DMS 273 (cell line): Measurements from ENCODE around the gene KRTAP5-6.
"Not testable (repeated sequence)": the region's sequence is repeated elsewhere in the genome, so short reads cannot be mapped to it uniquely, and the experiment has no call there.

Experiments
- DNase-seq: peaks from one replicate; lab custom pipeline; 2025; ENCODE audit not compliant: unreplicated experiment; lab: John Stamatoyannopoulos, UW

KRTAP5-6 gene

DNA sequence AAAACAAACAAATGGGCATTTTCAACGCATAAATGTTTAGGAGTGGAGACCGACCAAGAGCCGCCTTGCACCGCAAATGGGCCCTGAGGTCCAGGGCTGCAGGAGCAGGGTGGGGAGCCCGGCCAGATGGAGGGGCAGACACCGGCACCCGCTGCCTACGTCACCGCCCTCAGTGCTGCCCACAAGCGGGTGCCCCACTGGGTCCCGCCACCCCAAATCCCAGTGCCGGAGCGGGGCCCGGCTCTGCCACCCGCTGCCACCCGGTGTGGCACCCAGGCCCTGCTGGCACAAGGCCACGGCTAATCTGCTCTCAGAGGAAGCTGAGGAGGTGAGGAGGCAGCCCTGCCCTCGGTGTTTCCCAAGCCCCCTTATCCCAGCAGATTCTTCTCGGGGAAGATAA is 13.8 kb upstream of the KRTAP5-6 start:
- not testable (repeated sequence) for DNase-seq

DNA sequence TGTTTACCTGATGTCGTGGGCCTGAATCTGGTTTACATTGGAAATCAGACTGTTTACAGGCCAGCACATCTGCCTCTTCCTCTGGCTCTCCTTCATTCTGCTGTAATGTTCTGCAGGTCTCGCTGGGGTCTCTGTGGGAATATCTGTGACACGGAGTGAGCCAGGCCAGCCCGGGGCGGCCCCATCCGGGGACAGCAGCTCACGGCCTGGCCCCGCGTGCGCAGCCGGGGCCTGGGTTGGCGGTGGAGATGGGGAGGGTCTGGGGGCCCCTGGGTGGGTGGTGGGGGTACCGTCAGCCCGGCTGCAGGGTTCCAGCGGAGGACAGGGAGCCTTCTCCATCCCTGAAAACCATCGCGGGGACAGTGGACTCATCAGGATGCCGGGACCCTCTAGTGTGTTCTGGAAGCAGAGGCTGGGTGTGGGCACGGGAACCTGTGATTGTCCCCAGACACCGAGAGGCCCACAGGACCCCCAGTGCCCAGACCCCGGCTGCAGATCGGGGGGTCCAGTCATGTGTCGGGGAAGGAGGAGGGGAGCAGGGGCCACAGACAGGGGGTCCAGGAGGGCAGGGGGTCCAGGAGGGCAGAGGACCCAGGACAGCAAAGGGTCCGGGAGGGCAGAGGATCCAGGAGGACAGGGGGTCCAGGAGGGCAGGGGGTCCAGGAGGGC is 13.0 kb upstream of the KRTAP5-6 start:
- not testable (repeated sequence) for DNase-seq

DNA sequence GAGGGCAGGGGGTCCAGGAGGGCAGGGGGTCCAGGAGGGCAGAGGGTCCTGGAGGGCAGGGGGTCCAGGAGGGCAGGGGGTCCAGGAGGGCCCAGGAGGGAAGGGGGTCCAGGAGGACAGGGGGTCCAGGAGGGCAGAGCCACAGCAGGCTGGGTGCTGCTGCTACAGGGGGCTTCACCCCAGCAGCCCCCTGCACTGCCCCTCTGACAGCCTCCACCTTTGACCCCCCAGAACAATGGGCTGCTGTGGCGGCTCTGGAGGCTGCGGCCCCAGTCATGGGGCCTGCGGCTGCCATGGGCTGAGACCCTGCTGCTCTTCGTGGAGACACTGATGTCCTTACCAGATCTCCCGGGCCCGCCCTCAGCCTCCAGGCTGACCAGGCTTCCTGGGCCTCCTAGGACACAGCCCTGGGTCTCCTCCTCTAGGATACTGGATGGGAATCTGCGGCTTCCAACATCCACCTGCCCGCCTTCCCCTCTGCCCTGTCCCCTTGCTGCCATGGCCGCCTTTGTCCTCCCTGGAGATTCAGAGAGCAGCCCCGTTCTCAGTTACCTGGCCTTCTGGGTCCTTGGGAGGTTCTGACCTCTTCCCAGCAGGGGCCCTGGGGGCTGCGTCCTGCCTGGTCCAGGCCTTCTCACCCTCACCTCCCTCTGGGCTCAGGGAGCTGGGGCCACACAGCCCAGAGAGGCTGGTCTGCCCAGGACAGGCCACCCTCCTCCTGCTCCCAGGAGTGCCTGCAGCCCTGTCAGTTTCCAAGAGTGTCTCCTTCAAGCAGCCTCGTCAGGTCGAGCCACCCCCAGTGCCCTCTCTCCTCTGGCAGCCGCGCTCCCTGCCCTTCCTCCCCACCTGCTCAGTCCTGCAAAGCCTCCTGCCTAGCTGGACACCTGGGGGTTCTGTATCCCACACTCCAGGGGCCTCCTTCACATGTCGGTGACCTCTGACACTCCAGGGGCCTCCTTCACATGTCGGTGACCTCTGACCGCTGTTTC is 11.8 kb upstream of the KRTAP5-6 start:
- DNase-seq = not testable (repeated sequence)

DNA sequence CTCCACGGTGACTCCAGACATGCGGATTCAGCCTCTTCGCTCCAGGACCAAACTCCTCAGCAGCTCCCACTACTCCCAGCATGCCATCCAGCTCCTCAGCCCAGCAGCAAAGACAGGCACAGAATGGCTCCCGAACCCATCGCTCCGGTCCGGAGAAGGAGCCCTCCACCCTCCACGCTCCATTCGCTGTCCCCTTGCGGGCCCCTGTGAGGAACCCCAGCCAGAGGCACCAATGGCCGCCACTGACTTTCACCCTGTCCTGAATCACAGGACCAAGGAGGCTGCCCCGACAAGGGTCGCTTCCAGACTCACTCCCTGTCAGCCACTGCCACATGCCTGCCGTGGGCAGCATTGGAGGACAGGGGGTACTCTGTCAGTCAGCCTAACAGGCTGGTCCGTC is 10.8 kb upstream of the KRTAP5-6 start:
- not testable (repeated sequence) for DNase-seq

DNA sequence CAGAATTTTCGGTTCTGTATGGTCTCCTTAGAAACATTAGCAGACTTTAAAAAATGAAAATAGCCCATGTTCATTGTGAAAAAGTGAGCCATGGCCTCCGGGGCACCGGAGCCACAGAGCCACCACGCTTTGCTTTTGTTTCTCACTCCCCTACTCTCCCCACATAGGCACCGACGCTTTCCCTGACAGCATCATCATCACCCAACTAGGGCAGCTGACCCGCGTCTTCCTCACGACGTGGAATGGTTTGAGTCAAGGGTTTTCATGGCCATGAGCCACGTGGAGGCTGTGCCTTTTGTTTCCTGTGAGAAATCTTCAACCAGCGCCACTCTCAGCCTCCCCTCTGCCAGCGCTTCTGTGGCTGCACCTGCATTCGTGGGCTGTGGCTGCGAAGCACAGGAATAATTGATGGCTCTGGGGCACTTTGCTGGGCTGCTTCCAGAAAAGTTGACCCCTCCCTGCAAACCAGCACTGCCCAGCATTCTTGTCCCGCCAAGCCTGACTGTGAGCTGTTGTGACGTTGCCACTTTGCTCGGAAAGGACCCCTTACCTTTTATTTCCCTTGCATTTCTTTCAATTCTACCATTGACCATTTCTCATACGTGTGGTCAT is 8.6 kb upstream of the KRTAP5-6 start:
- not testable (repeated sequence) for DNase-seq

DNA sequence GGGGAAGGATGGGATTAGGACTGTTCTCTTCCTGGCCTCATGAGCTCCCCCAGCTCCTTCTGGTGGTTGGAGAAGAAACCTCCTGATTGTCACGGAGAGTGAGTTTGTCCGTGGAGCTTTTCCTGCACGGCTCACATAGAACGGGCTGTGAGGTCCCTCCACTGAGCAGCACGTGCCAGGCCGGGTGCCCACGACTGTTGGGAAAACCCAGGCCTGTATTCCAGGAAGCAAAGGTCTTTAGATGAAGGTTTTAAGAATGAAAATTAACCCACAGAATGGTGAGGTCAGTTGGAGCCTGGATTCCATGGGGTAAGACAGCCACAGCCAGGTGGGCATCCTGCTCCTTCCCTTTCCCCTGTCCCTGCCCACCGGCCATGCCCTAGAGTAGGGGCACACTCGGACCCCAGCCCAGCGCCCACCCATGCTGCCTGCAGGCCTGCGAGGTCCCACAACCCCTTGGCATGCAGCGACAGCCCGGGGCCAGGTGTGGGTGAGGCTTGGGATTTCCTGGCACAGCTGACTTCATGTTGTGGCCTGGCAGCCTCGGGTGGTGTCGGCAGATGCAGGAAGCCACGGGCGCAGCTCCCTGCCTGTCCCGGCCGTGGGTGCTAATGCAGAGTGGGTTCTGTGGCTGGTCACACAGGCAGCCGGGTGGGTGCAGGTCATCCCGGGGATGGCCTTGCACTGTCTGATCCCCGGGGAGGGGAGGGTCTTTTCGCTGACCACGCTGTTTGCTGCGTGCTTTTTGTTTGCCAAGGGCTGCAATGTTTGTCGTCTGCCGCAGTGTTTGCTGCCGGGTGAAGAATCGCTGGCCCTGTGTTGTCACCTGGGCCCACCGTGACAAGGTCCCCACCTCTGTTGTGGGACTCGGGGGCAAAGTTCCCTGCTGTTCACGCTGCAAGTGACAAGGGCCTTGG is 7.5 kb upstream of the KRTAP5-6 start:
- not testable (repeated sequence) for DNase-seq

DNA sequence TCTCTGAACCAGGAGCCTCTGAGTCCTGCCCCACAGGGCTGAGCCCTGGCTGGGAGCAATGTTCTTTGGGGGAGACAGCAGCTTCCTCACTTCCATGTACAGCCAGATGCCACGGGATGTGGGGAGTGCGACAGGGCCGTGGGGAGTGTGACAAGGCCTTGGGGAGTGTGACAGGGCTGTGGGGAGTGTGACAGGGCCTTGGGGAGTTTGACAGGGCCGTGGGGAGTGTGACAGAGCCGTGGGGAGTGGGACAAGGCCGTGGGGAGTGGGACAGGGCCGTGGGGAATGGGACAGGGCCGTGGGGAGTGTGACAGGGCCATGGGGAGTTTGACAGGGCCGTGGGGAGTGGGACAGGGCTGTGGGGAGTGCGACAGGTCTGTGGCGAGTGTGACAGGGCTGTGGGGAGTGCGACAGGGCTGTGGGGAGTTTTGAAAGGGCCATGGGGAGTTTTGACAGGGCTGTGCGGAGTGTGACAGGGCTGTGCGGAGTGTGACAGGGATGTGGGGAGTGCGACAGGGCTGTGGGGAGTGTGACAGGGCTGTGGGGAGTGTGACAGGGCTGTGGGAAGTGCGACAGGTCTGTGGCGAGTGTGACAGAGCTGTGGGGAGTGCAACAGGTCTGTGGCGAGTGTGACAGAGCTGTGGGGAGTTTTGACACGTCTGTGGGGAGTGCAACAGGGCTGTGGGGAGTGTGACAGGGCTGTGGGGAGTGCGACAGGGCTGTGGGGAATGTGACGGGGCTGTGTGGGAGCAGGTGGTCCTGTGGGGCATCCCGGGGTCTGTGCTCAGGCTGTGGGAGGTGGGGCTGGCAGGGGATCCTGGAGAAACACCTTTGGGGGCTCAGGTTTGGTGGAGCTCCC is 6.6 kb upstream of the KRTAP5-6 start:
- no peak for DNase-seq

DNA sequence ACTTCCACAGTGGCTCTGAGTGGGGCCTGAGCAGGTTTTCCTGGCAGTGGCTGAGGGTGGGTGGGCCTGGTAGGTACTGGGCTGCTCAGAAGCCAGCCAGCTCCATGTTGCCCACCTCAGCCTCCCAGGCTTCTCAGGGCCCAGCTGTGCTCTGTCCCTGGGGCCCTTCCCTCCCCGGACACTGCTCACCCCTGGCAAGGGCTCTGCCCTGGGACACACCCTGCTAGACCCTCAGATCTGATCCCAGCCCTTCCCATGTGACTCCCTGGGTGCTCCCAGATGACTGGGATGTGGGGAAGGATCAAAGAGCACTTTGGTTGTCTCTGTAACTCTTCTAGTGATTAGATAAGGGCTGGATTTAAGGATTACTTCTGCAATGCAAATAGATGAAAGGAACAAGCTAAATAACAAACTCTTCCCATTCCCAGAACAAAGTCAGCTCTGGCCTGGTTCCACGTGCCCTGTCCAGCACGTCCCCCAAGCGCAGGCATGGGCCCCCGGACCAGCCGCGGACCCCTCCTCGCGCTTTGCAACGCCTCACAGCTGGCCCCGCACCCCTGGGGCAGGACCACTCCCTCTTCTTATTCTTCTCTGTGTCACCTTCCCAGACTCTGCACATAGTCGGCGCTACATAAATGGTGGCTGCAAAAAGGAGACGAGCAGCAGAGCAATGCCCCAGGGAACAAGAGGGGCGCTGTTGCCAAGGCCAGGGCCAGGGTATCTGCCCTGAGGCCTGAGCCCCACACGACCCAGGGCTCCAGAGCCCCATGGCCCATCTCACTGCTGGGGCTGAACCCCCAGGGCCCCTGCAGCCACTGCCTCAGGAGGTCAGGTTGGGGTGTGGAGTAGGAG is 5.7 kb upstream of the KRTAP5-6 start:
- DNase-seq = no peak

DNA sequence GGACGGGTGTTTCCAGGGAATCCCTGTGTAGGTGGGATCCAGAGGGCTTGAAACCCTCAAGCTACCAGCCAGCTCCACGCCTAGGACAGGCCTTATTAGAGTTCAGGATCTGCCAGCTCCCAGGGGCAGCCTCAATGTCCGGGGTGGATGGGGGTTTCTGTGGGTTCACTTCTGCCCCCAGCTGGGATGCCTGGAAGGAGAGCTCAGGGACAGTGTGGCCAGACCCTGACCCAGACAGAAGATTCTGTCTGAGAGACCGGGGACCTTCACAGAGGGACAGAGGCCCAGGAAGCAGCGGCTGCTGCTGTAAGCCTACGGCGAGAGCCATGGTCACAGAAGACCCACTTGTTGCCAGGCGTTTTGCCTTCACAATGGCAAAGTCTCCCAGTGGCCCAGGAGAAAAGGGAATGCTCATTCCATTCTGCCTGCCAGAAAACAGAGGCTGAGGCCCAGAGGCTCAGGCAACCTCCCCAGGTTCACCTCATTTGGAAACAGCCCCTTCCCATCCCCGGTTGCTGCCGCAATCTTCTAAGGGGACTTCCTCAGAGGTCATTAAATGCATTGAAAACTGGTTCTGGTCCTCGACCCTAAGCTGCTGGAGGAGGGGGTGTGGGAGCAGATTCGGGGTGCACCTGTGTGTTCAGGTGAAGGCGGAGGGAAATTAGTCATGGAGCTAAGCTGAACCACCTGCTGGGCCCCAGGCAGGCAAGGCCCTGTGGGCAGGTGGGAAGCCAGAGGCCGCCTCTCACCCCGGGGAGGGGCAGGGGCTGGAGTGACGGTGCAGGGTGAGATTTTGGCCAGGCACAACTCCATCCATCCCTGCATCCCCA is 4.9 kb upstream of the KRTAP5-6 start:
- no peak for DNase-seq

DNA sequence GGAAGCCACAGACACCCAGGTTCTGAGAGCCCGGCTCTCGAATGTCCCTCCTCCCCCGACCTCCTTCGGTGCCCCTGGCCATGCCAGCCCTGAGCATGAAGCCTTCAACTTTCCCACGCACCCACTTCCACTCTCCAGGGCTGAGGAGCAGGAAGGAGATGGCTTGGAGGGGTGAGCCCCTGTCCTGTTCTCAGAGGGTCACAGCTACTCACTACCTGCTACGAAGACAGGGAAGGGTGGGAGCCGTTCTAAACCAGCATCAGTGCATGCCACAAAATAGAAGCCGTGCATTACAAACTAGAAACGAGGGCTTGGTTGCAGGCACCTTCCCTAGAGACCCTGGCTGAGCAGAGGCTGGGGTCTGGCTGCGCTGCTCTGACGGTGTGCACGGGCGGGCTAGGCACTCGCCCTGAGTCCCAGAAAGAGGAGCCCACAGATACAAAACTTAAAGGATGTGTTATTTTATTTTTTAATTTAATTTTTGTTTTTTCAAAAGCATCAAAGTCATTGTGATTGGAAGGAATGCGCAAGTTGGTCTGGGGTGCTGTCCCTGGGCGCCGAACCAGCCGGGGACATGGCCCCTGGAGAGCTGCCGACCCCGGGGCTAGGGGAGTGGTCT is 4.2 kb upstream of the KRTAP5-6 start:
- DNase-seq = no peak

DNA sequence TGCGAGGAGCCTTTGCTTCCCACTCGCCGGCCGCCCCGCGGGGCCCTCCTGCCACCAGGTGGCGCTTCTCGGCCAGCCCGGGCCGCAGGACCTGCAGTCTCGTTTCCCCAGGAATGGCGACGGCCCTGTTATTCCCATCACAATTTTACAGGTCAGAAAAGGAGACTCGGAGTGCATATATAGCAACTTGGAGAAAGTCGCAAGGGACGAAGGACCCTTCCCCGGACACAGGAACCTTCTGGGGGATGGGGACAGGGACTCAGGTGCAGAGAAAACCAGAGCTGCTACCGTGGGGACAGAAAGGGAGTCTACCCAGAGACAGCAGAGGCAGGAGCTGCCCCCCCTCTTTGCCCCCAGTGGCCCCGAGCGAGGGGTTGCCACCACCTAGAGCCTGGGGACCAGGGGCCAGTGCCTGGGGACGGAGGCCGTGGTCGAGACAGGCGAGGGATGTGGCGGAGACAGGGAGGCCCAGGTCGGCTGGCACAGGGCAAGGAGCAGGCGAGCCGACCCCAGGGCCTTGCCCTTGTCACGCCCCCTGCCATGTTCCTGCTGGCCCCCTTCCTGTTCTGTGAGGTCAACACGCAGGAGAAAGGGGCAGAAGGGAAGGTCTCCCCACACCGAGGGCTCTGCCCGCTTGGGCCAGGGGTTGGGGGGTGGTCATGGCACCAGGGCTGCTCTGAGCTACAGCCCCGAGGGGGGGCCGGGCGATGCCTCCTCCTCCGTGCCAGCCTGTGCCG is 3.5 kb upstream of the KRTAP5-6 start:
- peak; percentile 79 for DNase-seq

DNA sequence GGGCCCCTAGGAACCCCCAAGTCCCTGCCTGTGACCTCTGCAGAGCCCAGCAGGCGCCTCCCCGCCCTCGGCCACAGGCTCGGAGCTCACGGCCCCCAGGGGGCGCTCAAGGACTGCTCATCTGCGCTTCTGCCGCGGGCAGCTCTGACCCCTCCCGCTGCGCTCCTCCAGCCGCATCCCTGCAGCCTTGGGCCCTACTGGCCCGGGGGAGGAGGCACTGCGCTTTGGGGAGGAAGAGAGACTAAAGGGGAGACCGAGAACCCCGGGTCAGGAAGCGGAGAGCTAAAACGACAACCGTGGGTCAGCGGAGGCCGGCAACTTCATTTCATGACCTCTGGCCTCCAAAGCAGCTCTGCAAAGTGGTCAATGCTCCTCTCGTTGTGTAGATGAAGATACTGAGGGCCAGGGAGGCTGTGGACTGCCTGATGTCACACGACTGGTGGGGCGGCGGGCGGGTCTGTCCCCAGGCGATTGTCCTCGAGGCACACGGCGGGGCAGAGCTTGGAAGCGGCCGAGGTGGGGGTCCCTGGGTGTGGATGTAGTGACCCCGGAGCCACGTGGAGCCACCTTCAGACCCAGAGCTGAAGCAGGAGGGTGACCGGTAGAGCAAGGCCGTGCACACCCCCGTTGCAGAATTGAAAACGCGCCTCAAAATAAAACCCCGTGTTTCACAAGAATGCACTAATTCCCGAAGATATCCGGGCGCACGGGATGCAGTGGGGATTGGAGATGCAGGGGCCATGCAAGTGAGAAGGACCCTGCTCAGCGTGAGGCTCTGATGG is 2.7 kb upstream of the KRTAP5-6 start:
- peak; percentile 86 for DNase-seq

DNA sequence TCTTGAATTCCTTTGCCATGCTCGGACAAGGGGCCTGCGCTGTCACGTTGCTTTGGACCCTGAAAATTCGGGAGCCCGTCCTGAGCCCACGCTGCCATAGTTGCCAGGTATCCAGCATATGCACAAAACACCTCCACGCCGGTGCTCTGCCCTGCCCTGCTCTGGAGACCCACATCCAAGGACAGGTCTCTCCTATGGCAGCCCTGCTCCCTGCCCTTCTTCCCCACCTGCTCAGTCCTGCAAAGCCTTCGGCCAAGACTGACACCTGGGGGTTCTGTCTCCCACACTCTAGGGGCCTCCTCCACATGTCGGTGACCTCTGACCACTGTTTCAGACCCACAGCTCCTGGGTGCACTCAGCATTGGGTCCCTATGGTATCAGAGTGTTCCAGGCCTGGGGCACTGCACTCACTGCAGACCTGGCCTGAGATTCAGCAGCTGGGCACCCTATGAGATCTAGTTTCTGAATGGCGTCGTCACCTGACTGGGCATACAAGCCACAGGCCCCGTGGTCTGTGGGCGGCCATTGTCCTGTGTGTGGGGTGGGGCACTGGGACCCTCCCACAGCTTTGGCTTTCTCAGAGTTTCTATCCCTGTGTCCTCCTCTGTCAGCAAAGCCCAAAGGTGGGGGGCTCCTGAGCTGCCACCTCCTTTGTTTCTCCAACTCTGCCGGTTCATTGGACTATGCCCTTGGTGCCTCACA is 2.0 kb upstream of the KRTAP5-6 start:
- no peak for DNase-seq

DNA sequence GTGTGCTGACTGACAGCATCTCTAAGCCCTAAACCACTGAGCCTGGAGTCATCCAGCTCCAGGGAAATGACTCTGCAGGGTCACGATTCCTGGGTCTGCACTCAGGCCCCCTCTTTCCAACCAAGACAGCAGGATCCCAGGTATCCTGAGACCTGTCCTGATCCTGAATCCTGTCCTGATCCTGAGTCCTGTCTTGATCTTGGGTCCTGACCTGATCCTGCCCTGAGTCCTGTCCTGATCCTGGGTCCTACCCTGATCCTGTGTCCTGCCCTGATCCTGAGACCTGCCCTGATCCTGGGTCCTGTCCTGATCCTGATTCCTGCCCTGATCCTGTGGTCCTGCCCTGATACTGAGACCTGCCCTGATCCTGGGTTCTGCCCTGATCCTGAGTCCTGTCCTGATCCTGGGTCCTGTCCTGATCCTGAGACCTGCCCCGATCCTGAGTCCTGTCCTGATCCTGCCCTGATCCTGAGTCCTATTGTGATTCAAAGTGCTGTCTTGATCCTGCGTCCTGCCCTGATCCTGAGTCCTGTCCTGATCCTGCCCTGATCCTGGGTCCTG is 1.4 kb upstream of the KRTAP5-6 start:
- DNase-seq = no peak

DNA sequence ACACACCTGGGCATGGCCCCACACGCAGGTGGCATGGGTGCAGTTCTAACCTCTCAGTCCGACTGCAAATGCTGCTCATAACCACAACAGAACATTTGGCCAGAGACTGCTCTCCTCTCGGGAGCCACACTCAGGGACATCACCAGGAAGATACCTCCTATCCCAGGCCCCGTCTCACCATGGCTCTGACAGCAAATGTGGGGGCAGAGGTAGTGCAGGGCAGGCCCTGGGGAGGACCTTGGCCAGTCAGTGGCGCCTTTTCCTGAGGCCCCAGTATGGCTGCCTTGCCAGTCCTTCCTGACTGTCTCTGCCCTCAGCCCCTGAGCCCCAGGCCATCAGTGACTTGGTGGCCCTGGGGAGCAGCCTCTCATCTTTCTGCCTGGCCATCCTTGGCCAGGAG is 2.8 kb downstream of the KRTAP5-6 start:
- DNase-seq = no peak
